A172 (cell line): Measurements from ENCODE around the gene NVL. TPM values are rescaled to one million over a fixed set of nuclear protein-coding genes. Genes with fewer than 3 reads are reported as not detected.

Experiments
- total RNA-seq: library from RNA; depleted of rRNA; stranded (reverse); fragments of >200 nt; shearing (Covaris generic); gene quantifications from 2 replicates; pipeline ENCODE4 v1.2.3, GENCODE V29; 2014; rRNA removed

NVL gene
- total RNA-seq, 1 experiment from 2014 or later: 74.6 TPM

Other genes with a start within 250 kb of the NVL start
- gene FBXO28, start 216.1 kb downstream of the NVL start, total RNA-seq: 45.2 and 46.7 TPM in 2 replicates
- 151 and 198 TPM in 2 replicates for gene DEGS1, start 146.9 kb downstream of the NVL start, total RNA-seq
- 120 TPM in 2 replicates for gene CNIH4, start 26.7 kb upstream of the NVL start, total RNA-seq
- gene WDR26, start 104.6 kb upstream of the NVL start, total RNA-seq: 27.0 and 36.4 TPM in 2 replicates